ENCODE measurements around the gene SENP5. TPM values are rescaled to one million over a fixed set of nuclear protein-coding genes. Genes with fewer than 3 reads are reported as not detected.
"Not testable (repeated sequence)": the region's sequence is repeated elsewhere in the genome, so short reads cannot be mapped to it uniquely, and the experiment has no call there.

Gene SENP5
- total RNA-seq, 1 donor from 2014 or later: 29.7 TPM

GRCh38 chr3:196938576-196938975, 70.9 kb downstream of the SENP5 start:
- H3K27ac ChIP-seq: no peak overlapping the region
- no peak for ATAC-seq
- TF ChIP-seq, protein P1, sequence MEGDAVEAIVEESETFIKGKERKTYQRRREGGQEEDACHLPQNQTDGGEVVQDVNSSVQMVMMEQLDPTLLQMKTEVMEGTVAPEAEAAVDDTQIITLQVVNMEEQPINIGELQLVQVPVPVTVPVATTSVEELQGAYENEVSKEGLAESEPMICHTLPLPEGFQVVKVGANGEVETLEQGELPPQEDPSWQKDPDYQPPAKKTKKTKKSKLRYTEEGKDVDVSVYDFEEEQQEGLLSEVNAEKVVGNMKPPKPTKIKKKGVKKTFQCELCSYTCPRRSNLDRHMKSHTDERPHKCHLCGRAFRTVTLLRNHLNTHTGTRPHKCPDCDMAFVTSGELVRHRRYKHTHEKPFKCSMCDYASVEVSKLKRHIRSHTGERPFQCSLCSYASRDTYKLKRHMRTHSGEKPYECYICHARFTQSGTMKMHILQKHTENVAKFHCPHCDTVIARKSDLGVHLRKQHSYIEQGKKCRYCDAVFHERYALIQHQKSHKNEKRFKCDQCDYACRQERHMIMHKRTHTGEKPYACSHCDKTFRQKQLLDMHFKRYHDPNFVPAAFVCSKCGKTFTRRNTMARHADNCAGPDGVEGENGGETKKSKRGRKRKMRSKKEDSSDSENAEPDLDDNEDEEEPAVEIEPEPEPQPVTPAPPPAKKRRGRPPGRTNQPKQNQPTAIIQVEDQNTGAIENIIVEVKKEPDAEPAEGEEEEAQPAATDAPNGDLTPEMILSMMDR (IDR thresholded peaks at IDR 0.05): no peak
- intact Hi-C loops (cut with DNase I): no loop called here
- H3K36me3 ChIP-seq: peaks cover 67% of the 10 kb centered on the region
- peaks cover 22% of the 10 kb centered on the region for H3K4me1 ChIP-seq
- H3K4me3 ChIP-seq: no peak overlapping the region
- DNase-seq: no peak
- H3K27me3 ChIP-seq (ENCODE audit: low read depth): no peaks in the 10 kb centered on the region
- H3K9me3 ChIP-seq: no peaks in the 10 kb centered on the region

GRCh38 chr3:196941729-196942225, 74.1 kb downstream of the SENP5 start:
- Histone ChIP-seq H3K9me3 (no peaks in the 10 kb centered on the region), H3K27me3 (ENCODE audit: low read depth) (no peaks in the 10 kb centered on the region), H3K36me3 (peaks cover 35% of the 10 kb centered on the region), H3K4me1 (peaks cover 26% of the 10 kb centered on the region), H3K4me3 (peak overlapping the region; percentile 98), H3K27ac (peak overlapping the region; percentile 98)
- TF ChIP-seq, protein P1 (IDR thresholded peaks at IDR 0.05): no peak
- DNase-seq (peak; percentile 71), ATAC-seq (peak; percentile 67 to 71)
- intact Hi-C loops (cut with DNase I): no loop called here

DNA sequence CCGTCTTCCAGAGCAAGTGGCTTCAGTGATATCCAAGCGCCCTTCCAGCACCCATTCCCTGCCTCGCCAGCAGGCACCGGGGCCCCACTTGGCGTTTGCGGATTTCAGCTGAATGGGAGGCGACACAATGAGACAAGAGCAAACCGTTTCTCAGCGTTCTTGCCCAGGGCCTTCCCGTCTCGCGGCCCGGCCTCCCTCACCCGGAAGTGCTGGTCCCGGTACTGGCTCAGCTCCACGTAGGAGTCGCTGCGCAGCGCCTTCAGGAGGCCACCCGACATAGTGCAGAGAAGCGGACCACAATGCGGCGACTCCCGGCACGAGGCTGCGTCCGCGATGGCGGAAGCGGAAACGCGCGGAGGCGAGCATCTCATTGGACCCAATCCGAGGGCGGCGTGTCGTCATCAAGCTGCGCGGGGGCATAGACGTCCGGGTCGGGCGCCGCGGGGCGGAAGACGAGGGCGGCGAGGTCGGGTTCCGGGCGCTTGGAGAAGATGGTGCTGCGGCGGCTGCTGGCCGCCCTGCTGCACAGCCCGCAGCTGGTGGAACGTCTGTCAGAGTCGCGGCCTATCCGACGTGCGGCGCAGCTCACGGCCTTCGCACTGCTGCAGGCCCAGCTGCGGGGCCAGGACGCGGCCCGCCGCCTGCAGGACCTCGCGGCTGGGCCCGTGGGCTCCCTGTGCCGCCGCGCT, 74.7 kb downstream of the SENP5 start, which contains the start of gene NCBP2:
Gene NCBP2 (minus strand): TSS at position 303 of the 689 bp plus-strand sequence. CDS start 25 bp downstream, at position 278.
- Histone ChIP-seq H3K27ac (peak within 1 kb of the TSS; percentile 98), H3K36me3 (peaks cover 29% of the 10 kb centered on the region), H3K9me3 (no peaks in the 10 kb centered on the region), H3K4me3 (peak within 1 kb of the TSS; percentile 98), H3K27me3 (ENCODE audit: low read depth) (no peaks in the 10 kb centered on the region), H3K4me1 (peaks cover 26% of the 10 kb centered on the region)
- DNase-seq (peak; percentile 99), ATAC-seq (peak; percentile 99)
- intact Hi-C loops (cut with DNase I): no loop called here
- TF ChIP-seq, protein P1 (IDR thresholded peaks at IDR 0.05): peak; percentile 68

- peaks cover 26% of the 10 kb centered on the region for H3K4me1 ChIP-seq
- intact Hi-C loops (cut with DNase I): no loop called here
- TF ChIP-seq, protein P1 (IDR thresholded peaks at IDR 0.05): no peak
- peak overlapping the region; percentile 98 for H3K4me3 ChIP-seq
- DNase-seq (no peak), ATAC-seq (peak; percentile 14 to 29)
- H3K27me3 ChIP-seq (ENCODE audit: low read depth): no peaks in the 10 kb centered on the region
- no peaks in the 10 kb centered on the region for H3K9me3 ChIP-seq
- H3K27ac ChIP-seq: peak overlapping the region; percentile 98
- H3K36me3 ChIP-seq: peaks cover 23% of the 10 kb centered on the region
Observed at GRCh38 chr3:196942915-196943277, 75.2 kb downstream of the SENP5 start.

DNA sequence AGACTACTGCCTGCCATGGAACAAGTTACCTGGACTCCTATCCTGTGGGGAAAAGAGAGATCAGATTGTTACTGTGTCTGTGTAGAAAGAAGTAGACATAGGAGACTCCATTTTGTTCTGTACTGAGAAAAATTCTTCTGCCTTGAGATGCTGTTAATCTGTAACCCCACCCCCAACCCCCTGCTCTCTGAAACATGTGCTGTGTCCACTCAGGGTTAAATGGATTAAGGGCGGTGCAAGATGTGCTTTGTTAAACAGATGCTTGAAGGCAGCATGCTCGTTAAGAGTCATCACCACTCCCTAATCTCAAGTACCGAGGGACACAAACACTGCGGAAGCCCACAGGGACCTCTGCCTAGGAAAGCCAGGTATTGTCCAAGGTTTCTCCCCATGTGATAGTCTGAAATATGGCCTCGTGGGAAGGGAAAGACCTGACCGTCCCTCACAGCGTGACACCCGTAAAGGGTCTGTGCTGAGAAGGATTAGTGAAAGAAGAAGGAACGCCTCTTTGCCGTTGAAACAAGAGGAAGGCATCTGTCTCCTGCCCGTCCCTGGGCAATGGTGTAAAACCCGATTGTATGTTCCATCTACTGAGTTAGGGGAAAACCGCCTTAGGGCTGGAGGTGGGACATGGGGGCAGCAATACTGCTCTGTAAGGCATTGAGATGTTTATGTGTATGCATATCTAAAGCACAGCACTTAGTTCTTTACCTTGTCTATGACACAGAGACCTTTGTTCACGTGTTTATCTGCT, 76.5 kb downstream of the SENP5 start:
- intact Hi-C loops (cut with DNase I); ATAC-seq: not testable (repeated sequence)

More for the DNA sequence above, 76.5 kb downstream of the SENP5 start:
- not testable (repeated sequence) for DNase-seq; H3K27me3 ChIP-seq (ENCODE audit: low read depth); H3K27ac ChIP-seq; H3K9me3 ChIP-seq
- H3K4me3 ChIP-seq: peak overlapping the region; percentile 98
- peaks cover 26% of the 10 kb centered on the region for H3K4me1 ChIP-seq
- H3K36me3 ChIP-seq: peaks cover 10% of the 10 kb centered on the region

Measured in lower lobe of right lung (tissue), 2 donors.